ENCODE data around the gene FARS2.

Gene FARS2

DNA sequence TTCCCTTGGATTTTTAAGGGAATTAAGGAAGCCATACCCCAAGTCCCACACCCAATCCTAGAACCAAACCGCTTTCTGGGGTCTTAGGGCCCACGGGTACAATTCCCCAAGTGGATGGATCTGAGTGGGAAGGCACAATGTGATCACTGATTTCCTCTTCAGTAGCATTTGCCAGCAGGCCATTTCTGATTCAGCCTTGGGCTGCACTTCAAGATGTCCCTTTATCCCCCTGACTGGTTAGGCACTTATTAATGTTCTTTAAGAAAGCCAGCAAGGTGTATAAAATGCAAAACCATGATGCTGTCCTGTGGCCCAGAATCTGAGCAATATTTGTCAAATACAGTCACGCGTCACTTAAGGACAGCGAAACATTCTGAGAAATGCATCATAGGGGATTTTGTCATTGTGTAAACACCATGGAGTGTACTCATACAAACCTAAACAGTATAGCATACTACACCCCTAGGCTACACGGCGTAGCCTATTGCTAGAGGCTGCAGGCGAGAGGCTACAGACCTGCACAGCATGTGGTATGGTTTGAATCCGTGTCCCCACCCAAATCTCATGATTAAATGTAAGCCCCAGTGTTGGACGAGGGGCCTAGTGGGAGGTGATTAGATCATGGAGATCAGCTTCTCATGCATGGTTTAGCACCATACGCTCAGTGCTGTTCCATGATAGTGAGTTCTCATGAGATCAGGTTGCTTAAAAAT is 511.3 kb downstream of the FARS2 start:
- Histone ChIP-seq H3K27me3 (replicated peaks; ENCODE audit: control insufficient read depth, insufficient read depth, low read length) (no peaks in the 10 kb centered on the region), H3K9me3 (ENCODE audit: control insufficient read depth, low read length) (peaks cover 4% of the 10 kb centered on the region), H3K4me3 (ENCODE audit: low read length) (no peak overlapping the region), H3K9ac (ENCODE audit: low read length) (no peak overlapping the region), H3K4me1 (ENCODE audit: control insufficient read depth, insufficient read depth, low read length) (no peaks in the 10 kb centered on the region), H3K36me3 (ENCODE audit: control insufficient read depth, insufficient read depth, low read length, severe bottlenecking) (peaks cover 7% of the 10 kb centered on the region)
- DNase-seq (ENCODE audit: low read depth): no peak

DNA sequence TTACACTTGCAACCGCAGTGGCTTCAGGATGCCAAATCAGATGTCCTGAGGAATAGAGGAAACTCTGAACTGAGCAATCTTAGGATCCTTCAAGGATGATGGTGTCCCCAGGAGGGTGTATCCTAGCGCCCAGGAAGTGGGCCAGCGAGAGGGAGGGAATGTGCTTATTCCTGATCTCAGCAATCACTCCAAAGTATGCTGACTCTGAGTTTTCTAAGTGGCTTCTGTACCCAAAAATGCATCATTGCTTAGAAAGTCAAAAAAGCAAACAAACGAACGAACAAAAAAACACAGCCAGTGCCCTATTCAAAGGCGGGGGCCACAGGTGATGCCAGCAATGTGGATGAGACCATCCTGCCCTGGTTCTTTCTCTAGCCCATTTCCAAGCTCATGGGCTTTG is 514.8 kb downstream of the FARS2 start:
- no peaks in the 10 kb centered on the region for H3K4me1 ChIP-seq (ENCODE audit: control insufficient read depth, insufficient read depth, low read length)
- H3K36me3 ChIP-seq (ENCODE audit: control insufficient read depth, insufficient read depth, low read length, severe bottlenecking): peaks cover 7% of the 10 kb centered on the region
- no peak overlapping the region for H3K9ac ChIP-seq (ENCODE audit: low read length)
- H3K4me3 ChIP-seq (ENCODE audit: low read length): no peak overlapping the region
- H3K9me3 ChIP-seq (ENCODE audit: control insufficient read depth, low read length): no peaks in the 10 kb centered on the region
- H3K27me3 ChIP-seq (replicated peaks; ENCODE audit: control insufficient read depth, insufficient read depth, low read length): no peaks in the 10 kb centered on the region
- DNase-seq (ENCODE audit: low read depth): no peak

GRCh38 chr6:5776706-5777390 is 515.5 kb downstream of the FARS2 start:
- DNase-seq (ENCODE audit: low read depth): no peak
- H3K9me3 ChIP-seq (ENCODE audit: control insufficient read depth, low read length): no peaks in the 10 kb centered on the region
- H3K9ac ChIP-seq (ENCODE audit: low read length): no peak overlapping the region
- no peak overlapping the region for H3K4me3 ChIP-seq (ENCODE audit: low read length)
- H3K4me1 ChIP-seq (ENCODE audit: control insufficient read depth, insufficient read depth, low read length): no peaks in the 10 kb centered on the region
- no peaks in the 10 kb centered on the region for H3K27me3 ChIP-seq (replicated peaks; ENCODE audit: control insufficient read depth, insufficient read depth, low read length)
- peaks cover 7% of the 10 kb centered on the region for H3K36me3 ChIP-seq (ENCODE audit: control insufficient read depth, insufficient read depth, low read length, severe bottlenecking)

DNA sequence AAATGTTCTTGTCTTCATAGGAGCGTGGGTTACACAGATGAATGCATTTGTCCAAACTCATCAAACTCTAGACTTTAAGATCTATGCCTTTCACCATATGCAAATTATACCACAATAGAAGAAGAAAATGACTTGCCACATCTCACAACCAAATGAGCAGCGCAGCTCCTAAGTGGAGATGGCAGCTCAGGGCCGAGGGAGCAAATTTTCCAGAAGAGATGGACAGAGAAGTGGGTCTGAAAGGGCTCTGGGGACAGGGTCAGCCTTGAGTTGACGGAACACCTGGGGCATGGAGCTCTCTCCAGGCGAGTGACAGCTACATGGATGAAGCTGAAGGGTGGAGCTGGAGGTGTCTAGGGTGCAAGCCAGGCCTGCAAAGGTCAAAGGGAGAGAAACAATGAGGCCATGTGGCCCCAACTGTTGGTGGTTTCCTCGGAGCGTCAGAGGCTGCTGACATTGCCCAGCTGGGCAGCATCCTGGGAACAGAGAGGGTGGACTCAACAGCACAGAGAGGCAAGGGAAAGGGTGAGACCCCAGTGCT is 517.1 kb downstream of the FARS2 start:
- no peak overlapping the region for H3K9ac ChIP-seq (ENCODE audit: low read length)
- H3K9me3 ChIP-seq (ENCODE audit: control insufficient read depth, low read length): no peaks in the 10 kb centered on the region
- no peak overlapping the region for H3K4me3 ChIP-seq (ENCODE audit: low read length)
- H3K36me3 ChIP-seq (ENCODE audit: control insufficient read depth, insufficient read depth, low read length, severe bottlenecking): peaks cover 4% of the 10 kb centered on the region
- DNase-seq (ENCODE audit: low read depth): no peak
- H3K4me1 ChIP-seq (ENCODE audit: control insufficient read depth, insufficient read depth, low read length): no peaks in the 10 kb centered on the region
- H3K27me3 ChIP-seq (replicated peaks; ENCODE audit: control insufficient read depth, insufficient read depth, low read length): no peaks in the 10 kb centered on the region

GRCh38 chr6:5778906-5779305 is 517.6 kb downstream of the FARS2 start:
- Histone ChIP-seq H3K4me1 (ENCODE audit: control insufficient read depth, insufficient read depth, low read length) (no peaks in the 10 kb centered on the region), H3K9ac (ENCODE audit: low read length) (no peak overlapping the region), H3K27me3 (replicated peaks; ENCODE audit: control insufficient read depth, insufficient read depth, low read length) (no peaks in the 10 kb centered on the region), H3K9me3 (ENCODE audit: control insufficient read depth, low read length) (no peaks in the 10 kb centered on the region), H3K4me3 (ENCODE audit: low read length) (no peak overlapping the region), H3K36me3 (ENCODE audit: control insufficient read depth, insufficient read depth, low read length, severe bottlenecking) (peaks cover 4% of the 10 kb centered on the region)
- no peak for DNase-seq (ENCODE audit: low read depth)

GRCh38 chr6:5781019-5781418 is 519.7 kb downstream of the FARS2 start:
- H3K27me3 ChIP-seq (replicated peaks; ENCODE audit: control insufficient read depth, insufficient read depth, low read length): no peaks in the 10 kb centered on the region
- no peaks in the 10 kb centered on the region for H3K4me1 ChIP-seq (ENCODE audit: control insufficient read depth, insufficient read depth, low read length)
- H3K4me3 ChIP-seq (ENCODE audit: low read length): no peak overlapping the region
- H3K9me3 ChIP-seq (ENCODE audit: control insufficient read depth, low read length): no peaks in the 10 kb centered on the region
- H3K36me3 ChIP-seq (ENCODE audit: control insufficient read depth, insufficient read depth, low read length, severe bottlenecking): no peaks in the 10 kb centered on the region
- DNase-seq (ENCODE audit: low read depth): no peak
- H3K9ac ChIP-seq (ENCODE audit: low read length): no peak overlapping the region

DNA sequence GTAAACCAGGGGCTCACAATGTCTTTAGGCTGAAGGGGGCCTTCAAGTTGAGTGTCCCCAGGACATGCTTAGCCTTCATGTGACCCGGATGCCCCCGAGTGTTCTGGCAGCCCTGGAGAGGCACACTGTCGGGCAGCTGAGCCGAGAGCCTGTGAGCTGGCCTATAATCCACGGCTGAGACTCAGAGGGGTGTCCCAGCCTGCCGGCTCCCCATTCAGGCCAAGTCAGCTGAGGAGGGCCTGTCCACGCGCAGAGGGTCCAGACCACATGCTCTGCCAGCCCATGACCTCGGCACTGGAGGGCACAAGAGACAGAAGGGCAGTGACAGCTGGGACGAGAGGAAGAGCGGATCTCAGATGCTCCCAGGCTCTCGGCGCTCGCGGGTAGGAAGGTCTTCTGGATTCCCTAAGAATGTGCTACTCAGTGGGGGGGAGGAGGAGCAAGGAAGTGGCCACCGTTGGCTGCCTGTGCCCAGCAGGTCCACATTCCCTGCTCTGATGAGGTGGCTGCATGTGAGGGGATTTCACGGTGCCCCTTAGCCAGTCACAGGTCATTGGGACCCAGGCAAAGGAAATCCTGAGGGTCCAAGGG is 520.7 kb downstream of the FARS2 start:
- Histone ChIP-seq H3K4me3 (ENCODE audit: low read length) (no peak overlapping the region), H3K36me3 (ENCODE audit: control insufficient read depth, insufficient read depth, low read length, severe bottlenecking) (no peaks in the 10 kb centered on the region), H3K9ac (ENCODE audit: low read length) (no peak overlapping the region), H3K27me3 (replicated peaks; ENCODE audit: control insufficient read depth, insufficient read depth, low read length) (no peaks in the 10 kb centered on the region), H3K9me3 (ENCODE audit: control insufficient read depth, low read length) (no peaks in the 10 kb centered on the region), H3K4me1 (ENCODE audit: control insufficient read depth, insufficient read depth, low read length) (no peaks in the 10 kb centered on the region)
- no peak for DNase-seq (ENCODE audit: low read depth)

GRCh38 chr6:5782783-5783547 is 521.7 kb downstream of the FARS2 start:
- Histone ChIP-seq H3K4me1 (ENCODE audit: control insufficient read depth, insufficient read depth, low read length) (no peaks in the 10 kb centered on the region), H3K9me3 (ENCODE audit: control insufficient read depth, low read length) (no peaks in the 10 kb centered on the region), H3K36me3 (ENCODE audit: control insufficient read depth, insufficient read depth, low read length, severe bottlenecking) (no peaks in the 10 kb centered on the region), H3K4me3 (ENCODE audit: low read length) (no peak overlapping the region), H3K9ac (ENCODE audit: low read length) (no peak overlapping the region), H3K27me3 (replicated peaks; ENCODE audit: control insufficient read depth, insufficient read depth, low read length) (no peaks in the 10 kb centered on the region)
- DNase-seq (ENCODE audit: low read depth): no peak

GRCh38 chr6:5783584-5784089 is 522.3 kb downstream of the FARS2 start:
- Histone ChIP-seq H3K9me3 (ENCODE audit: control insufficient read depth, low read length) (no peaks in the 10 kb centered on the region), H3K27me3 (replicated peaks; ENCODE audit: control insufficient read depth, insufficient read depth, low read length) (no peaks in the 10 kb centered on the region), H3K4me1 (ENCODE audit: control insufficient read depth, insufficient read depth, low read length) (no peaks in the 10 kb centered on the region), H3K9ac (ENCODE audit: low read length) (no peak overlapping the region), H3K4me3 (ENCODE audit: low read length) (no peak overlapping the region), H3K36me3 (ENCODE audit: control insufficient read depth, insufficient read depth, low read length, severe bottlenecking) (no peaks in the 10 kb centered on the region)
- no peak for DNase-seq (ENCODE audit: low read depth)

GRCh38 chr6:5785249-5785648 is 523.9 kb downstream of the FARS2 start:
- Histone ChIP-seq H3K9me3 (ENCODE audit: control insufficient read depth, low read length) (no peaks in the 10 kb centered on the region), H3K36me3 (ENCODE audit: control insufficient read depth, insufficient read depth, low read length, severe bottlenecking) (no peaks in the 10 kb centered on the region), H3K4me3 (ENCODE audit: low read length) (no peak overlapping the region), H3K9ac (ENCODE audit: low read length) (no peak overlapping the region), H3K27me3 (replicated peaks; ENCODE audit: control insufficient read depth, insufficient read depth, low read length) (no peaks in the 10 kb centered on the region), H3K4me1 (ENCODE audit: control insufficient read depth, insufficient read depth, low read length) (no peaks in the 10 kb centered on the region)
- DNase-seq (ENCODE audit: low read depth): no peak
